GM21786 (cell line): Measurements from ENCODE around the gene TOR4A.
"Not testable (repeated sequence)": the region's sequence is repeated elsewhere in the genome, so short reads cannot be mapped to it uniquely, and the experiment has no call there.

Experiments used
- ATAC-seq: cut with Tn5 transposase; IDR thresholded peaks from one replicate; pipeline ENCODE4 v1.9.1; 2021; ENCODE audit not compliant: unreplicated experiment

TOR4A gene

DNA sequence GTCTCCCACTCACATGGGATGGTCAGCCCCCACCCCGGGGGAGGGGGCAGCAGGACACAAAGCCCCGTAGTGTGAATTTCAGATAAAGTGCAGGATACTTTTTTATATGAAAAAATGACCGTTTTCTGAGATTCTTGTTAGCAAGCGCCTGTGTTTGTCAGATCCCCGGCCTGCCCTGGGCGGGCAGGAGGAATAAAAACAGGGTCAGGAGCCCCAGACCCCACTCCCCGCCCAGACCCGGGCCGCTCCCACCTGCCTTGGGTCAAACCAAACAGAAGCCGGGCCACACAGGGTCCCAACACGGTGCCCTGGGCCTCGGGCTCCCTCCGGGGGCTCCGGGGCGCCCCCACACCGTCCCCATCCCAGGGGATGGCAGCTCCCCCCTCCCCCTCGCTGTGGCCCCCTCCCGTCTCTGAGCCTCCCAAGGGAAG lies 38.1 kb downstream of the TOR4A start:
- ATAC-seq = no peak

DNA sequence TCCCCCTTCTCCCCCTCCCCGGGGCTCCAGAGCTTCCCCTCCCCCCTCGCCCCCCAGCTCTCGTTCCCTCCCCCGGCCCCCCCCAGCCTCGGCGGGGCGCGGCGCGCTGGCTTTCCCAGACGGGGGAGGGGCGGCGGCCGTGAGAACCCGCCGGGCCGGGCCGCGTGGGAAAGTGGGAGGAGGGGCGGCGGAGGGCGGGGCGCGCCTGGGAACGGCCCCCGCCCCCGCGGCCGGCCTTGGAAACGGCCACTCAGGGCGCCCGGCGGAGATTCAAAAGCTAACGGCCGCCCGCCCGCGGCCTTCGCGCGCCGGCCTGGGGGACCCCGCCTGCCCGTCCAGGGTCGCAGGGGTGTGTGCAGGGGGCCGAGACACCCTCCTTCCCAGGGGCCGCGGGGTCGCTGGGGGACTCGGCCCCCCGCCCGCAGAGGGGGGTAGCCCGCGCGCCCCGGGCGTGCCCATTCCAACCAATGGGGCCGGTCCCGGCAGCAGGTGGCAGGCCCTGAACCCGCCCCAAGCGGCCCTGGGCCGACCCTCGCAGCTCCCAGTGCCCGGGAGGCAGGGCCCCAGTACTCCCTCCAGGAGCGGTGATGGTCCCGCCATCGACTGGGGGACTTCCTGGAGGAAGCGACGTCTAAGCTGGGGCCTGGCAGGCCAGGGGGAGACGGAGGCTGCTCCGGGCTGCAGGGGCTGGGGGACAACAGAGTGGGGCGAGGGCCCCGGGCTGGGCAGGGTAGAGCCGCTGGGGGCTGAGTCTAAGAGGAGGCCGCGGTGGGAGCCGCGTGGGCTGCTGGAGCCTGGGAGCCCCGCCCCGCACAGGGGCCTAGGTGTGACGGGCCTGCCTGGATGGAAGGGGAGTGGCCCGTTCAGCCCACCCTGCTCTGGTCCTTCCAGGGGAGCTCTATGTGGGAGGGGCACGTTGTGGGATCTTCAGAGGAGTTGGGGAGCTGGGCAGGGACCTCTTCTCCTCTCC lies 38.8 kb downstream of the TOR4A start:
- no peak for ATAC-seq

DNA sequence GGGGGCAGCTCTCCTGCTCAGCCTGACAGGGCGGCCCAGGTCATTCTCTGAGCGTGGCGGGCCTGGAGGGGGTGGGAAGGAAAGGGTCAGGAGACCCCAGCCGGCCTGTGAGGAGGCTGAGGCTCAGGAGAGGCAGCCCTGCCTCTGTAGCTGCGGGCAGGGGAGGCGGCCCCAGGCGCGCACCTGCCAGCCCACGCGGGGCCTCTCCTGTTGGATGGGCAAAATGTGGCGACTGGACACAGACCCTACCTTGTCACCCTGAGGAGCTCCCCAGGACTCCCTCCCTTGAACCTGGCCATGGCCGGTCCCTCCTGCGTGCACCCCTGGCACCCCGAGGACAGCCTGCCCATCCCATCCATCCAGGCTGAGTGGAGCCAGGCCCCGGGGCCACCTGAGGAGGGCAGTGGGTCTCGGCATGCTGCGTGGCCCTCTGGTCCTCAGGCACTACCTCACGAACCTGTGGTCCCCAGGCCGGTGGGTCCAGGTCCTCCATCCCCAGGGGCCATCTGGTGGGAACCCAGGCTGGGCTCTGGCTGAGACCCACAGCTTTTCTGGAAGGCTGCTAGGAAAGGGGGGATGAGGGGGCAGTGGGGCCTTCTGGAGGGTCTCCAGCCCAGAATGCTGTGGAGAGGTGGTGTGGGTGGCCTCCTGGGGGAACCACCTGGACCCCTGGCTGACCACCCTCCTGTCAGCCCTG lies 39.6 kb downstream of the TOR4A start:
- no peak for ATAC-seq

DNA sequence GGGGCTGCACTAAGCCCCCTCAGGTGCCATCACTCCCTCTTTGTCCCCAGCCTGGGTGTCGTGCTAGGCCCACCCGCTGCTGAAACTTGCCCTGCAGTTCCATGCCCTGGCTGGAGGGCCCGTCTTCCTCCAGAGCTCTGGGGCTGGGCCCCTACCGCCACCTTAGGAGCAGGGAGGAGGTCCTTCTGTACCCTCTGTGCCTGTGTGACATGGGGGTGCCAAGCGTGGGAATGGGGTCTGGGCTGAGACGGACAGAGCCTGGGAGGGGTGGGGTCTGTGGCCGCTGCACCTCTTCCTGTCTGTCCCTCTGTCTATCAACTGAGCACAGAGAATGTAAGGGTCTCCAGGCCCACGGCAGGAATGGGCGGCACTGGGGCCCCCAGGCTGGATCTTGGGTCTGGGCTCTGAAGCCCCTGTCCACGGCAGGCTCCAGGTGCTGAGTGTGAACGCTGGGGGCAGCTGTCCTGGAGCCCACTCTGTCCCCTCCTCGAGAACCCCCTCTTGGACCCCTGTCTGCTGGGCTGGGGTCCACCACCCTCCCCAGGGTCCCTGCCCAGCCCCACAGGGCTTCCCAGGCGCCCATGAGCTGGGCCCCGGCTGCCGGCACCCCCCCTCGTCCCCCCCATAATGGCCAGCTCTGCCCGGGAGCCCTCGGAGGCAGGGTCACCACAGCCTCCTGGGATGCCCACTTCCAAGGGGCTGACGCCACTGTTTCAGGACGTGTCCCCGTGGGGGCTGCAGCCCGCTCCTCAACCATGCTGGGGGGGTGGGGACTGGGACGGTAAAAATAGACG lies 40.4 kb downstream of the TOR4A start:
- no peak for ATAC-seq

DNA sequence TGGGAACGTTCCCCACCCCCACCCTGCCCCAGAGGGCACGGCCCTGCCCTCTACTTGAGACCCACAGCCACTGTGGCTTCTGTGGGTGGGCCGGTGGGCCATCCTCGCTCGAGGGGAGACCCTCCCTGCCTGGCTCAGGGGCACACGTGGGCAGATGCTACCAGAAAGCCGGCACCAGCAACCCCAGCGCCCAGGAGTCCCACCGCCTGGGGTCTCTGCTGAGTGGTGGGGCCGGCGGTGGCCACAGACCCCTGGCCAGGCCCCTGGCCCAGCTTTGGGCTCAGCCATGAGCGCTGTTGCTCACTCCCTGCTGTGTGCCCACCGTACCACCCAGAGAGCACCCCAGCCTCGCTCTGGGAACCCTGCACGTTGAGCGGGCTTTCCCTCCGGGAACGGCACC lies 41.1 kb downstream of the TOR4A start:
- no peak for ATAC-seq

DNA sequence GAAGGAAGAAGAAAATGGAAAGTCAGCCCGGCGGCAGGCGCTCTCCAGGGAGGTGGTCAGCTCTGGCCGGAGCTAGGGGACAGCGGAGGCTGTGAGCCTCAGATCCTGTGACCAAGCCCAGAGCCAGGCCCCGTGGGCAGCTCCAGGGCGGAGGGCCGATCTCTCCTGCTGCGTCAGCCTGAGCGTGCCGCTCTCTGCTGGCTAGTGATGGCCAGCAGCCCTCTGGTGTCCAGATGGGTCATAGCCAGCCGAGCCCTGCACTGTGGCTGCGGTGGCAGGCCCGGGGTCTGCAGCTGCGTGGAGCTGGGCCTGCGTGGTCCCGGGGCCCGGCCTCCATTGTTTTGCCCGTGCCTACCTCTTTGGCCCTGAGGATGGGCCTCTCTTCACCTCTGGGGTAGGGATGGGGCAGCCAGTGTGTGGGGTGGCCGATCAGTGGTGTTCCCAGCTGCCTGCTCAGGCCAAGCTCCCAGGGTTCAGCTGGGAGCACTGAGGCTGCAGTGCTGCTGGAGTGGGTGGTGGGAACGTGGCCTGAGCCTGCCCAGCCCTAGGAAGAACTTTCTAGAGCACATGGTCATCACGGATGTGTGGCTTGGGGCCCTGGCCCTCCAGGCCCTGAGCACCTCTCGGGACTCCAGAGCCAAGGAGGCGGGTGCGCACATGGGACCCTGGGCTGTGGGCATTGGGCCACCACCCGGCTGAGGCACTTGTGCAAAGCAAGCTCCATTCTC lies 41.6 kb downstream of the TOR4A start:
- ATAC-seq = no peak

DNA sequence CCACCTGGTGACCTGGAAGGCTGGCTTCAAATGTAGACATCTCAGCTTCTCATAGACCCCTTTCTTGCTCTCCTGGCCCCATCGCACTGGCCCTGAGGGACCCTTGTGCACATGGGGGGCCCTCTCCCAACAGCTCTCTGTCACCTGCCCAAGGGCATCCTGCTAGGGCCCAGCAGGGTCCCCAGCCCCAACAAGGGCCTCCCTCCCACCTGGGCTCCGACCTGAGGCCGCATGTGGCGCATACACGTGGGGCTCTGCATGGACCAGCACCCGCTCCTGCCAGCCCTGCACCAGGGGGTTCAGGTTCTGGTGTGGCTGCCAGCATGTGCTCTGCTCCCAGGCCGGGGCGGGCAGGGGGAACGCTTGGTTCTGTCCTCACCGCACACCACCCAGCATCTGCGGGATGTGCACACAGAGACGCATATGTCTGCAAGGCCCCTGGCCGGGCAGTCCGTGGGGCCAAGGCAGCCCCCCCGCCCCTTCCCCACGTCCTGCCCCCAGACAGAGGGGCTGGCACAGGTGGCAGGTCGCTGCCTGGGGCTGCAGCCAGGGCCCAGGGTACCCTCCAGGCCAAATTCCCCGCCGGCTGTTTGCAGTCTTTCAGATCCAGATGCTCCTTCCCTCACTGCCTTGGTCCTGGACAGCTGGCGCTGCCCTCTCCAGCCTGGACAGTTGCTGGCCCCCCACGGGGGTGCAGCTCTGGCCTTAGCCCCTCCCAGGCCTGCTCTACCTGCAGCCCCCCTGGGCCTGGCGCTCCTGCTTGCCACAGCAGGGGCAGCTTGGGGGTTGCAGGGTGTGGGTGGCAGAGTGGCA lies 42.4 kb downstream of the TOR4A start:
- ATAC-seq = no peak

DNA sequence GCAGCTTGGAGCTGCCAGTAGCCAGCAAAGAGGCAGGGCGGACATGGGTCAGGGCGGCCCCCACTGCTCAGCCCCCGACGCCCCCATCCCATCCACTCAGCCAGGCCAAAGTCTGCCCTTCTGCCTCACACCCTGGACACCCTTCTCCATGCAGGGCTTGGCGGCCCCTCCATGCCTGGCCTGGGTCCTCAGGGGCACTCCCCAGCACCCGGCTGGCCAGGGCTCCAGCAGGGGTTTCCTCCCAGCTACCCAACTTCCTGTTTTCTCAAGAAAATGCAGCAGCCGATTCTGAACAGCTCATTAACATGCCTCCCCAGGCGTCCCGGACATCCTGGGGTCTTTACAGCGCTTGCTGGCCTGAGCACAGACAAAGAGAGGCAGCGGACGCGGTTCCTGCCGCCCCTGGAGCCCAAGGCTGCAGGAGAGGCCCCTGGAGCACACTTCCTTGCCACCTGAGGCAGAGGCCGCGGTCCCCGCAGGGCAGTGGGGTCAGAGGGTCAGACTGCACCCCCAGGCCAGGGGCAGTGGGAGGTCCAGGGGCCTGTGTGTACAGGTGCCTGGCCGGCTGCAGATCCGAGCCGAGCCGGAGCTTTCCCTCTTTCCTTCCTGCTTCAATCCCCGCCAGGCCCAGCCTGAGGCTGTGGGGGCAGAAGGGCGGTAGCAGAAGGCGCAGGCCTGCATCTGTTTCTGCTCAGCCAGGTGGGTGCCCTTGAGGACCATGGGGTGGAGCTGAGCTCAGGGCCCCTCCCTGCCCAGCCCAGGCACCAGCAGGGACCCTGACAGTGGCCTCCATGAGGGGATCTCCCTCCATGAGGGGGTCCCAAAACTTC lies 43.2 kb downstream of the TOR4A start:
- ATAC-seq = no peak

DNA sequence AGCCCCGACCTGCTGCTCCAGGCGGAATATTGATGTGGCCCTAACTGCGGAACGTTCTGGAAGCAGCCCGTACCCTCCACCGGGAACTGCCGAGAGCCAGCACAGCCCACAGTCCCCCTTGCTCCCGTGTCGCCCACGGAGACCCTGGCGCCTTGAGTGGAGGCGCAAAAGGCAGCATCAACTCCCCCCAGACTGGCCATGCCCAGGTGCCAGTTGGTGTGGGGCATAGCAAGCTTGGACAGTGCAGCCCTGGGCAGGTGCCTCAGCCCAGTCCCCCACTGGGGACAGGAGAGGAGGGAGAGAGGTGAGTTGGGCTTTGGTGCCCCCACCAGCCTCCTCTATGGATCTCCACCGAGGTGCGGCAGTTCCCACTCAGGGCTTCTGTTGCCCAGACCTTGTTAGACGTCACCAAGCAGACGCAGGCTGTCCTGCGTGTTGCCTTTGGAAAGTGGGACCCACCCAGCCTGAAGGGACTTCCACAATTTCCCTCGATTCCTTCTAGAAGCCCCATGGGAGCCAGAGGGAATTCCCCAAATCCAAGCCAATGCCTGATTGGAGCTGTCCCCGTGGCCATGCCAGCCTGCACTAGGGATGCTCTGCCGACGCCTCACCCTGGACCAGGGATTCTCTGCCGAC lies 44.3 kb downstream of the TOR4A start:
- no peak for ATAC-seq

DNA sequence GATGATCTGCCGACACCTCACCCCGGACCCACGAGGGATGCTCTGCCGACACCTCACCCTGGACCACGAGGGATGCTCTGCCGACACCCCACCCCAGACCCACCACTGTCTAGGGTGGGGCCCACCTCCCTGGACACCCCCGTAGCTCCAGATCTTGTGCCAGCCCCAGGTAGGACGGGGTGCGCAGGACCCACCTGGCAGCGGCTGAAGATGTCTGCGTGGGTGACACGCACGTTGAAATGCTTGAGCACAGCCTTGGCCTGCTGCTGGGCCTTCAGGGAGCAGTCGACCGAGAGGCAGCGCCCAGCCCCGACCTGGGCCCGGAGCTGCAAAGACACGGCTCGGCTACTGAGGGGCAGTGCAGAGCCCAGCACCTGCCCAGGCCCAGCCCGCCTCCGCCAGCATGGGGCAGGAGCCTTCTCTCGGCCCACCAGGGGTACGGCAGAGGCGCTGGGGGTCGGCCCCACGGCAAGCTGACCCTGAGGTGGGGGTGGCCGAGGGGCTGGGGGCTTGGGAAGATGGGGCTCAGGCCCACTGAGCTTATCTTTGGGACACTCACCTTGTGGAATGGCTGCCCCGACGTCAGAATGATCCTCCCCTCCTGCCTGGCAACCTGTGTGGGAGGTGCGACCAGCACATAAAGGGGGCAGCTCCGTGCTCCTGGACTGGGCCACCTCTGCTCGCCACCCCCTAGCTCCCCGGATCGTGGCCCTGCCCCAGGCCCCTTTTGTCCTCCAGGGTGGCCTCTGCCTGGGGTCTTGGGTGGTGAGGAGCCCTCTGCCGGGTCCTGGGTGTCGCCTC lies 46.2 kb downstream of the TOR4A start:
- ATAC-seq = no peak

DNA sequence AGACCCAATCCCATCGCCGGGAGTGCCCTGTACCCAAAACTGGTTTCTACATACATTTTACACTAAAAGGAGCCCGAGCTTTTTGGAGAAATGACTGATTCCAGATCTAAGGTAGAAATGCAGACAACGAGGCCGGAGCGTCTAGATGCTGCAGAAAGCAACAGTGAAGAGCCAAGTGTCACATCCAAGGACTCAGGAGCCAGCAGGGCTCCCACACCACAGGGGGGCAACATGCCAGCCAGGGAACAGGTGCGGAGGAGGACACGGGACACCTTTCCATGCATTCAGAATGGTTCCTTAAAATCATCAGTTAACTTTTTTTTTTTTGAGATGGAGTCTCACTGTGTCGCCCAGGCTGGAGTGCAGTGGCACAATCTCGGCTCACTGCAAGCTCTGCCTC lies 47.6 kb downstream of the TOR4A start:
- ATAC-seq = no peak

DNA sequence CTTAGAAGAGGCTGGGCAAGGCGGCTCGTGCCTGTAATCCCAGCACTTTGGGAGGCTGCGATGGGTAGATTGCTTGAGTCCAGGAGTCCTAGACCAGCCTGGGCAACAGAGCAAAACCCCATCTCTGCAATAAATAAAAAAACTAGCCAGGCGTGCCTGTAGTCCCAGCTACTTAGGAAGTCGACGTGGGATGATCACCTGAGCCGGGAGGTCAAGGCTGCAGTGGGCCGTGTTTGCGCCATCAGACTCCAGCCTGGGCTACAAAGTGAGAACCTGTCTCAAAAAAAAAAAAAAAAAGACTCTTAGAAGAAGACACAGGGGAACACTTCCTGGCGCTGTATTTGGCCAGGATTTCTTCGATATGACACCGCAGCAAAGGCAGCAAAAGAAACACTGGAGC lies 48.3 kb downstream of the TOR4A start:
- no peak for ATAC-seq

DNA sequence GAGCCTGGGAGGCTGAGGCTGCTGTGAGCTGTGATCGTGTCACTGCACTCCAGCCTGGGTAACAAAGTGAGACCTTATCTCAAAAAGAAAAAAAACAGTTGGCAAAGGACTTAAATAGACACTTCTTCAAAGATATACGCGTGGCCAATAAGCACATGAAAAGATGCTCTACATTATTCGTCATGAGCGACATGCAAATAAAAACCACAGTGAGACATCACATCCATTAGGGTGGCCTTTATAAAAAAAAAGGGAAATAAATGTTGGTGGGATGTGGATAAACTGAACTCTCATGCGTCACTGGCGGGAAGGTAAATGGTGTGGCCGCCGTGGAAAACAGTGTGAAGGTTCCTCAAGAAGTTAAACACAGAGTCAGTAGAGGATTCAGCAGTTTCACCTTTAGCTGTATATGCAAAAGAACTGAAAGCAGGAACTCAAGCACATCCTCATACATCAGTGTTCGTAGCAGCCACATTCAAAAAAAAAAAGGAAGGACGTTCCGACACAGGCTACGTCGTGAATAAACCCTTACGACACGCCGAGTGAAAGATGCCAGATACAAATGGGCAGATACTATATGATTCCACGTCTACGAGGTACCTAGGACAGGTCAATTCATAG lies 49.0 kb downstream of the TOR4A start:
- no peak for ATAC-seq

DNA sequence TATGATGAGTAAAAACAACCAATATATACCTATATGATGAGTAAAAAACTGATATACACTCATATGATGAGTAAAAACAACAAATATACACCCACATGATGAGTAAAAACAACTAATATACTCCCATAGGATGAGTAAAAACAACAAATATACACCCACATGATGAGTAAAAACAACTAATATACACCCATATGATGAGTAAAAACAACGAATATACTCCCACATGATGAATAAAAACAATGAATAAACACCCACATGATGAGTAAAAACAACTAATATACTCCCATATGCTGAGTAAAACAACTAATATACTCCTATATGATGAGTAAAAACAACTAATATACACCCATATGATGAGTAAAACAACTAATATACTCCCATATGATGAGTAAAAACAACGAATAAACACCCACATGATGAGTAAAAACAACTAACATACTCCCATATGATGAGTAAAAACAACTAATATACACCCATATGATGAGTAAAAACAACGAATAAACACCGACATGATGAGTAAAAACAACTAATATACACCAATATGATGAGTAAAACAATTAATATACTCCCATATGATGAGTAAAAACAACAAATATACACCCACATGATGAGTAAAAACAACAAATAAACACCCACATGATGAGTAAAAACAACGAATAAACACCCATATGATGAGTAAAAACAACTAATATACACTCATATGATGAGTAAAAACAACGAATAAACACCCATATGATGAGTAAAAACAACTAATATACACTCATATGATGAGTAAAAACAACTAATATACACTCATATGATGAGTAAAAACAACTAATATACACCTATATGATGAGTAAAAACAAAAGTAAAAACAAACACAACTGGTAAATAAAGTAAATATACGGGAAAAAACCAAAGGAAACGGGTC lies 50.4 kb downstream of the TOR4A start:
- not testable (repeated sequence) for ATAC-seq

DNA sequence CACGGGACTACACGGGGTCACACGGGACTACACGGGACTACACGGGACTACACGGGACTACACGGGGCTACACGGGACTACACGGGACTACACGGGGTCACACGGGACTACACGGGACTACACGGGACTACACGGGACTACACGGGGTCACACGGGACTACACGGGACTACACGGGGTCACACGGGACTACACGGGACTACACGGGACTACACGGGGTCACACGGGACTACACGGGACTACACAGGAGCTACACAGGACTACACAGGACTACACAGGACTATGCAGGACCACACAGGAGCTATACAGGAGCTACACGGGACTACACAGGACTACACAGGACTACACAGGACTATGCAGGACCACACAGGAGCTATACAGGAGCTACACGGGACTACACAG lies 52.1 kb downstream of the TOR4A start:
- ATAC-seq = not testable (repeated sequence)

DNA sequence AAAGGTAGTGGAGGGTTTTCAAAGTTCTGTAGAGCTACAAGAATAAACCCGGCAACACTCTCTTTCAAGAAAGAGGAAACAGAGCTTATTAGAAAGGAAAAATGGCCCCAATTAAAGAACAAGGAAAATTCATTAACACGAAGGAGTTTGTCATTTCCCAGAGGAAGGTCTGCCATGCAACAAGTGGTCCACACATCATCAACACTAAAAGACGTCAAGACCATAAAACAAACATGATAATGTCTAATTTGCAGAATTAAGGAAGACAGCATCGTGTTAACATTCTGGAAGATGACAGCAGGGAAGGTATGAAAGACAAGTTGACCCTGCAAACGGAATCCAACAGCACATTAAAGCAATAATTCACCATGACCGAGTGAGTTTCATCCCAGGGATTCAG lies 53.2 kb downstream of the TOR4A start:
- ATAC-seq = no peak
